ENCODE data around the gene LYZL1. TPM values are rescaled to one million over a fixed set of nuclear protein-coding genes. Genes with fewer than 3 reads are reported as not detected.
"Not testable (repeated sequence)": the region's sequence is repeated elsewhere in the genome, so short reads cannot be mapped to it uniquely, and the experiment has no call there.

The LYZL1 gene
- total RNA-seq, 1 donor from 2014 or later, result not detected

DNA sequence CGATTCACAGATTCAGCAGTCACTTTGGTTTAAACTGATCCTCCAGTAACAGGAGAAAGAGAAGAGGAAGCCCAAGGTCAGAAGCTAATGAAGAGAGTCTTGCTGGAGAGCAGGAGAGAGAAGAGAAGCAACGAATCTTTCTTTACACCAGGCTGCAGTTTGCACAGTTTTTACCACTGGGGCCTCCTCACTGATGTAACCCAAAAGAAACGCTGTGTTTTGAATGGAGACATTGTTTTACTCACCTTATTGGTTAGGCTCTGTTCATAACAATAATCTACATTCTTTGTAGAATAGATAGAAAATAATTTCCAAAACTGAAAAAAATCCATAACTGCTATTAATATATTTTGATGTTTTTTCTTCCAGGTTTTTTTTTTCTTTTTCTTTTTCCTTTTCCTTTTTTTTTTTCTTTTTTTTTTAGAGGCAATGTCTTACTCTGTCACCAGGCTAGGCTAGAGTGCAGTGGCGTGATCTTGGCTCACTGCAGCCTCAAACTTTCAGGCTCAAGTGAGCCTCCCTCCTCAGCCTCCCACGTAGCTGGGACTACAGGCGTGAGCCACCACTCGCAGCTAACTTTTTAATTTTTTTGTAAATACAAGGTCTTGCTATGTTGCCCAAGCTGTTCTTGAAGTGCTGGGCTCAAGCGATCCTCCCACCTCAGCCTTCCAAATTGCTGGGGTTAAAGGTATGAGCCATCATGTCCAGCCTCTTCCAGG lies 27.6 kb downstream of the LYZL1 start:
- no peaks in the 10 kb centered on the region for H3K36me3 Mint-ChIP-seq (ENCODE audit: low read depth, unreplicated experiment)
- no peak for DNase-seq (ENCODE audit: low spot score)
- H3K4me1 Mint-ChIP-seq (ENCODE audit: unreplicated experiment), result peaks cover 9% of the 10 kb centered on the region
- peaks cover 3% of the 10 kb centered on the region for H3K27me3 Mint-ChIP-seq (ENCODE audit: unreplicated experiment)
- TF ChIP-seq, protein P1, sequence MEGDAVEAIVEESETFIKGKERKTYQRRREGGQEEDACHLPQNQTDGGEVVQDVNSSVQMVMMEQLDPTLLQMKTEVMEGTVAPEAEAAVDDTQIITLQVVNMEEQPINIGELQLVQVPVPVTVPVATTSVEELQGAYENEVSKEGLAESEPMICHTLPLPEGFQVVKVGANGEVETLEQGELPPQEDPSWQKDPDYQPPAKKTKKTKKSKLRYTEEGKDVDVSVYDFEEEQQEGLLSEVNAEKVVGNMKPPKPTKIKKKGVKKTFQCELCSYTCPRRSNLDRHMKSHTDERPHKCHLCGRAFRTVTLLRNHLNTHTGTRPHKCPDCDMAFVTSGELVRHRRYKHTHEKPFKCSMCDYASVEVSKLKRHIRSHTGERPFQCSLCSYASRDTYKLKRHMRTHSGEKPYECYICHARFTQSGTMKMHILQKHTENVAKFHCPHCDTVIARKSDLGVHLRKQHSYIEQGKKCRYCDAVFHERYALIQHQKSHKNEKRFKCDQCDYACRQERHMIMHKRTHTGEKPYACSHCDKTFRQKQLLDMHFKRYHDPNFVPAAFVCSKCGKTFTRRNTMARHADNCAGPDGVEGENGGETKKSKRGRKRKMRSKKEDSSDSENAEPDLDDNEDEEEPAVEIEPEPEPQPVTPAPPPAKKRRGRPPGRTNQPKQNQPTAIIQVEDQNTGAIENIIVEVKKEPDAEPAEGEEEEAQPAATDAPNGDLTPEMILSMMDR (IDR thresholded peaks at IDR 0.05; ENCODE audit: unreplicated experiment), result no peak
- H3K9me3 Mint-ChIP-seq (ENCODE audit: unreplicated experiment), result no peaks in the 10 kb centered on the region
- no peak overlapping the region for H3K27ac Mint-ChIP-seq (ENCODE audit: unreplicated experiment)
- no peak overlapping the region for H3K4me3 Mint-ChIP-seq (ENCODE audit: unreplicated experiment)

DNA sequence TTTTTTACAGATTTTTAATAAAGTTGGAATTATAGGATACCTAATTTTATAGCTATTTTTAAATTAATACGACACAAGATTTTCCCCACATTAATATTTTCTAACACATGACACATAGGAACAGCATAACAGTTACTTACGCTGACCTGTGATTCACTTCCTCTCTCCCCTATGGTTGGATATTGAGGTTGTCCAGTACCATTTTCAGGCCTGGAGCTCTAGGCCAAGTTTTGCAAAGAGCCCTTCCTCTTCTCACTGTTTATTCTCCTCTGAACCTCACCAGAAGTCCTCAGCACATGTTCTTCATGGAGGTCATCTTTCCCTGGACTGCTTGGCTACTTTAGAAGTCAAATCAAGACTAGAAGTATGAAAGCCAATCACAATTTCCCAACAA lies 28.2 kb downstream of the LYZL1 start:
- Mint-ChIP-seq H3K36me3 (ENCODE audit: low read depth, unreplicated experiment) (no peaks in the 10 kb centered on the region), H3K4me1 (ENCODE audit: unreplicated experiment) (peaks cover 9% of the 10 kb centered on the region), H3K9me3 (ENCODE audit: unreplicated experiment) (no peaks in the 10 kb centered on the region), H3K27ac (ENCODE audit: unreplicated experiment) (no peak overlapping the region), H3K4me3 (ENCODE audit: unreplicated experiment) (no peak overlapping the region), H3K27me3 (ENCODE audit: unreplicated experiment) (peaks cover 3% of the 10 kb centered on the region)
- DNase-seq (ENCODE audit: low spot score), result no peak
- TF ChIP-seq, protein P1 (IDR thresholded peaks at IDR 0.05; ENCODE audit: unreplicated experiment), result no peak

DNA sequence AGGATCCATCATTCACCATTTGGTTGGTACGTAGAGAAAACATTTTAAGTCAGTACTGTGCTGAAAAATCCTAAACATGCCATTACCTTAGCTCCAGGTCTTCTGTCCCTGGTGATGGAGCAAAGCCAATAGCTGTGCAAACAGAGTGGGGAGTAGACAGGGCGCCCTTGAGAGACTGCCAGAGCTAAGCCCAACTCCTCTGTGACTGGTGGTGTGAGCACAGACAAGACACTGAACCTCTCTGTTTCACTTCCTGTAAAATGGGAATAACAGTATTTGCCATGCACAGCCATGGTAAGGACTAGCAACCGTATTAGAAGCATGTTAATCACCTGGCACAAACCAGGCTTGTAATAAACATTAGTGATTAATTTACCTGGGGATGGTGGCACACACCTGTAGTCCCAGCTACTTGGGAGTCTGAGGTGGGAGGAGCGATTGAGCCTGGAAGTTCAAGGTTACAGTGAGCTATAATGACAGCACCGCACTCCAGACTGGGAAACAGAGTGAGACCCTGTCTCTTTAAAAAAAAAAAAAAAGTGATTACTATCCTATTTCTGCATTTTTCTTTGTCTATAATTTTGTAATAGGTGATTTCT lies 28.7 kb downstream of the LYZL1 start:
- TF ChIP-seq, protein P1 (IDR thresholded peaks at IDR 0.05; ENCODE audit: unreplicated experiment), result no peak

DNA sequence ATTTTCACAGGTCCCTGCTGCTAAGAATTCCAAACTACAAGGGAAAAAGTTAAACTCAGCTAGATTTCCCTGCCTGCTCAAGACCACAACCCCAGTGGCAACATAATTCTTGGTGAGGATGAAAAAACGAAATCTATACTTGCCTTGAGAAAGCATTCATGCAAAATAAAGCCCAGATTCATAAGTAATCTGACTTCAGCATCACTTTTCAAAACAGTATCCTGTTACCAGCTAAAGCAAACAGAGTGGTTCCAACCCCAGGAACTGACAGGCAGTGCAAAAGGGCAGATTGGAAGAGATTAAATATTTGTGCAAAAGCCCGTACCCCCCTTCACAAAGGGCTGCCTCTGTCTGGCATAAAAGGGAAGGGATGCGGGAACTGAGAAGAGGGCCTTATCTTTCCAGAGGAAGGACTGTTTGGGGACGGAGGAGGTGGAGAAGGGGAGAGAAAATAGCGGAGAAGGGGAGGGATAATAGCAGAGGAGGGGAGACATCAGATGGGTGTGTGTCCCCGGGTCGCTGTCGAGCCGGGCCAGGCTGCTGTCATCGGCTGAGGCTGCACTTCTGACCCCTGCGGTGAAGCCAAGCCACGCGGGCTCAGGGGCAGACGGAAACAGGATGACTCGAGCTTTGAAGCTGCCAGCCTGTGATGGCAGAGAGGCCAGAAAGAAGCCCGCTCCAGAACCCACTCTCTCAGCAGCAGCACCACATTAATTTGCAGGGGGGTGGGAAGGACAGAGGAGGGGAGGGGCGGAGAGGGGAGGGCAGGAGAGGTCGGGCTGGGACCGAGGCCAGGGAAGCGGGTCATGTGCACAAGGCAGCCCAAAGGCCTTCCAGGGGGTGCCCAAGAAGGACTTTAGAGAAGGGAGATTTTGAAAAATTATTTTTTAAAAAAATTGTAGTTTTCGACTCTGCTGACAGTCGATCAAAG lies 29.5 kb downstream of the LYZL1 start:
- not testable (repeated sequence) for H3K36me3 Mint-ChIP-seq (ENCODE audit: low read depth, unreplicated experiment); H3K4me1 Mint-ChIP-seq (ENCODE audit: unreplicated experiment); H3K27ac Mint-ChIP-seq (ENCODE audit: unreplicated experiment); H3K27me3 Mint-ChIP-seq (ENCODE audit: unreplicated experiment); H3K4me3 Mint-ChIP-seq (ENCODE audit: unreplicated experiment); H3K9me3 Mint-ChIP-seq (ENCODE audit: unreplicated experiment)
- peak; percentile 10 for DNase-seq (ENCODE audit: low spot score)

More for the DNA sequence above, 28.7 kb downstream of the LYZL1 start:
- DNase-seq (ENCODE audit: low spot score), result no peak
- no peak overlapping the region for H3K4me3 Mint-ChIP-seq (ENCODE audit: unreplicated experiment)
- H3K4me1 Mint-ChIP-seq (ENCODE audit: unreplicated experiment), result peaks cover 9% of the 10 kb centered on the region
- no peaks in the 10 kb centered on the region for H3K36me3 Mint-ChIP-seq (ENCODE audit: low read depth, unreplicated experiment)
- peaks cover 3% of the 10 kb centered on the region for H3K27me3 Mint-ChIP-seq (ENCODE audit: unreplicated experiment)
- H3K9me3 Mint-ChIP-seq (ENCODE audit: unreplicated experiment), result no peaks in the 10 kb centered on the region
- no peak overlapping the region for H3K27ac Mint-ChIP-seq (ENCODE audit: unreplicated experiment)

DNA sequence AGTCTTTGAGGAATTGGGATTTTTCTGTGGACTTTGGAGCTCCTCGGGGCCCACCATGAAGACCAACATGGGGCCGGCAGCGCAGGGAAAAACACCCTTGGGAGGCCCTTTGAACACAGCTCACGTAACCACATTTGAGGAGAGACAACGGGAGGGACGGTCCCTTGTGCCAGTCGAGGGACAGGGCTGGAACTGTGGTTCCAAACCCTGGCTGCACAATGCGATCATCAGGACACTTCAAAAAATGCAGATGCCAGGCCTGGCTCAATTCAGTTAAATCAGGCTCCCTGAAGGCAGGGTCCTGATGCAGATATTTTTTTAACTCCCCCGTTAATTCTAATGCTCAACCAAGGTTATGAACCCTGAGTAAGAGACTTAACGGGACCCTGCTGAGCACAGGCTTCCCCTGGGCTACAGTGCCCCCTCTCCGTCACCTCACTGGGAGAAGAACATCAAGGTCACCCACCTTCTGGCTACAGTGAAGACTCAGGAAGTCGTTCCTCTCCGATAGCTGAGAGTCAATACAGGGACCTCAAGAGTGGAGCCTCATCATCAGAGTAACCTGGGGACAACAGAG lies 30.4 kb downstream of the LYZL1 start:
- no peak overlapping the region for H3K4me3 Mint-ChIP-seq (ENCODE audit: unreplicated experiment)

DNA sequence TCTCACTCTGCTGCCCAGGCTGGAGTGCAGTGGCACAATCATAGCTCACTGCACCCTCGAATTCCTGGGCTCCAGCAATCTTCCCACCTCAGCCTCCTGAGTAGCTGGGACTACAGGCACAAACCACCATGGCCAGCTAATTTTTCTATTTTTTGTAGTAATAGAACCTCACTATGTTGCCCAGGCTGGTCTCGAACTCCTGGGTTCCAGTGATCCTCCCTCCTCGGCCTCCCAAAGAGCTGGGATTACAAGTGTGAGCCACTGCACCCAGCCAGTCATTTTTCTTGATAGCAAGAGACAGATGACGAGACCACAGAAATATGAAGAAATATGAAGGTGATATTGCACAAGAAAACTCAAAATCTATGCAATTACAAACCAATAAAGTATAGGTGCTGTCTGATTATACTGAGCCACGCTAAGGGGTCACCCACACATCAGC lies 31.8 kb downstream of the LYZL1 start:
- H3K4me3 Mint-ChIP-seq (ENCODE audit: unreplicated experiment); DNase-seq (ENCODE audit: low spot score); H3K9me3 Mint-ChIP-seq (ENCODE audit: unreplicated experiment); H3K36me3 Mint-ChIP-seq (ENCODE audit: low read depth, unreplicated experiment); H3K27ac Mint-ChIP-seq (ENCODE audit: unreplicated experiment); H3K27me3 Mint-ChIP-seq (ENCODE audit: unreplicated experiment); H3K4me1 Mint-ChIP-seq (ENCODE audit: unreplicated experiment): not testable (repeated sequence)

More for the DNA sequence above, 30.4 kb downstream of the LYZL1 start:
- no peak for DNase-seq (ENCODE audit: low spot score)
- no peaks in the 10 kb centered on the region for H3K9me3 Mint-ChIP-seq (ENCODE audit: unreplicated experiment)
- peaks cover 3% of the 10 kb centered on the region for H3K27me3 Mint-ChIP-seq (ENCODE audit: unreplicated experiment)
- H3K4me1 Mint-ChIP-seq (ENCODE audit: unreplicated experiment), result peaks cover 9% of the 10 kb centered on the region
- TF ChIP-seq, protein P1 (IDR thresholded peaks at IDR 0.05; ENCODE audit: unreplicated experiment), result no peak
- H3K36me3 Mint-ChIP-seq (ENCODE audit: low read depth, unreplicated experiment), result no peaks in the 10 kb centered on the region
- no peak overlapping the region for H3K27ac Mint-ChIP-seq (ENCODE audit: unreplicated experiment)
